NCI-H2081 treated with DMSO at 0.1 percent for 48 hours (cell line): ENCODE measurements around the gene CNIH2.
A peak's percentile ranks its signal among the peaks of the same experiment; 100 is the strongest.
"Not testable (repeated sequence)": the region's sequence is repeated elsewhere in the genome, so short reads cannot be mapped to it uniquely, and the experiment has no call there.

Source experiments
- DNase-seq: peaks from one replicate; lab custom pipeline; 2025; lab: John Stamatoyannopoulos, UW

CNIH2 gene

DNA sequence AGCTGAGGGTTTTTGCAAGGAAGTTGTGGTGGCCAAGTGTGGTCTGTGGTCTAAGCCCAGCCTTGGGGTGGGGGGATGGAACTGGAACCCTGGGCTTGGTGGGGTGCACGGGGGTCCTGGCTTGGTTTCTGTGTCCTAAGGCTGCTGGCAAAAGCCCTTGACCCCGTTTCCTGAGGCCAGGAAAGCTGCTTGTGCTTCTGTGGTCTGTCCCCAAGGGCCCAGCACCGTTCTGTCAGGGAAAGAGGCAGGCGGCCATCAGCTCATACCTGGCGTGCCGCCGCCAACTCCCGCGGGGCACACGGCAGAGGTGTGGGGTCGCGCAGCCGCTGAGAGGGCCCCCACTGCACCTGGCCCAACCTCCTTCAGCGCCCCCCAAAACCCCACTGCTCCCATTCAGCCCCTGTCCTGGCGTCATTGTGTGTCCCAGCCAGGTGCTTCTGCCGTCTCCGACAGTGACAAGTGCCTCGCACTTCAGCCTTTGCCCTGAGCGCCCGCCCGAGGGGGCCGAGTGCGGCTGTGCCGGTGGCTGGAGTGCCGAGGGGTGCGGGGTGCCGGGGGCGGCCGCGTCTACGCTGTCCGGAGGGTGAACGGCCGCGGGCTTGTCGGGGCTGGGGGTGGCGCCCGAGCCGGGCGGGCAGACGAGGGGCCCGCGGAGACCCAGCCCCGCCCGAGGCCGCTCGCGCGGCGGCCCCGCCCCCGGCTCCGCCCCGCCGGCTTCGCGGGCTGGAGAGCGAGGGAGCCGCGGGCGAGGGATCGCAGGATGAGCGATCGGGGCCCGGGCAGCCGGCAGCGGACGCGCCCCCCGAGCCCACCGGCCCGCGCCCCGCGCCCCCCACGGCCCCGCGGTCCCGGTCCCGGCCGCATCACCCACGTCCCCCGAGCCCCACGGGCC, at the start of gene CNIH2:
TSS of gene CNIH2 (plus strand) at position 705 of the 892 bp plus-strand sequence. CDS start 282 bp downstream, outside the sequence.
- no peak for DNase-seq

DNA sequence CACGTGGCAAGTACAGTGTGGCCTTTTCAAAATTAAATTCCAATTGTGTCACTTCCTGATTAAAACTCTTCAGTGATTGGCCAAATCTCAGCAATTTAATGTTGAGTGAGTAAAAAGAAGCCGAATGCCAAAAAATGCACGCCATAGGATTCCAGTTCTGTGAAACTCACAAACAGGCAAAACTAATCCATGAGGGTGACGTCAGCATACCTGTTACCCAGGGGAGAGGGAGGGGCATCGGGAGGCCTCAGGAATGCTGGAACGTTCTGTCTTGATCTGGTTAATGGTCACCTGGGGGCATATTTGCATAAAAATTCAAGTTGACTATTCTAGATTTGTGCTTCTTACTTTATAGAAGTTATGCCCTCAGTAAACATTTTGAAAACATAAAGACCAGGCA, 49.5 kb upstream of the CNIH2 start:
- no peak for DNase-seq

- no peak for DNase-seq
Observed at GRCh38 chr11:66230156-66230555, 47.8 kb upstream of the CNIH2 start.

DNA sequence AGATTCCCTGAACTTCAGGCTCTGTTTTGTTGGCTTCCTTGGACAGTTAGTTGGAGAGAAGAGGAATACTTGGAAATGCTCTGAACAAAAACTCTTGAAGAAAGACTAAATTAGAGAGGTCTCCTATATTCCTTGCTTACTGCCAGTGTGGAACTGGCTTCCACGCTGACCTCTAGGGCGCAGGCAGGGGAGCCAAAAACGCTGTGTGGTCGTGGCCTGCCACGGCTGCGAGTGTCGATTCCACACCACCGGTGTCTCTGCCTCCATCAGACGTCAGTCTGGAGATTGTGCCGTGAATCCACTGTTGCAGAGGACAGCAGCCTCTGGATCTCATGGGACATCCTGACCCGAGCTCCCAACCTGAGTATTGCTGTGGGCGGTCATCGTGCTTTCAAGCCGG, 47.0 kb upstream of the CNIH2 start:
- no peak for DNase-seq

DNA sequence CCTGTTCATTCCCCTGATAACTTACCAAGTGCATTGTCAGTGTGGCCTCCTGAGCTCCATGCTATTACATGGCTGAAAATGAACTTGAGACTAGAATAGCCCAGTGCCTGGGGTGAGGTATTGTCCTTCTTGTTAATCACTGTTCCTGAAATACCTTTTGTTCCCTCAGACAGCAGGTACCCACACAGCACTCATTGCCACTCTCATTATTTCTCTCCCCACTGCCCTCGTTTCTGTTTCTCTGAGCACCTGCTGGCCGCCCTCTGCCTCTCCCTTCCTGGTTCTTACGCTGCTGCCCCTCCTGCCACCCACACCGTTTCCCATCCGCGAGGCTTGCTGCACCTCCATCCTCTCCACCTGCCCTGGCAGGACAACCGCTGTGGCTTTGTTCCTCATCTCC, 46.4 kb upstream of the CNIH2 start:
- DNase-seq: peak; percentile 43

- DNase-seq: no peak
Observed at GRCh38 chr11:66232769-66233168, 45.2 kb upstream of the CNIH2 start.

DNA sequence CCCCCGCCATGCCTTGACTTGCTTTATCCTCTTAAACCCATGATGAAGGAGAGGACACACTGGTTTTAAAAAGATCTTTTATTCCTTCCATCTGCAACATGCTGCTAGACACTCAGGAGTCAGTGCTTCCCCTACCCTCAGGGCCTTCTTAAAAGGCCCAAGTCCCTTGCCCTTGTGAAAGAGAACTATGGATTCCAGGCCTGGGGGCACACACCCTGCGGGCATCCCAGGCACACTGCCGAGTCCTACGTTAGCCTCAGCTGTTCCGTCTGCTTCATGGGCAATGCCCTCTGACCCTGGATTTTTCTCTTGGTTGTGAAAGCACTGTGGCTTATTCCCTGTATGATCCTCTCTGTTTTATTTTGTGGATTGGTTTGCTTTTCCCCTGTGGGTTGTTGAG, 44.7 kb upstream of the CNIH2 start:
- DNase-seq: no peak

DNA sequence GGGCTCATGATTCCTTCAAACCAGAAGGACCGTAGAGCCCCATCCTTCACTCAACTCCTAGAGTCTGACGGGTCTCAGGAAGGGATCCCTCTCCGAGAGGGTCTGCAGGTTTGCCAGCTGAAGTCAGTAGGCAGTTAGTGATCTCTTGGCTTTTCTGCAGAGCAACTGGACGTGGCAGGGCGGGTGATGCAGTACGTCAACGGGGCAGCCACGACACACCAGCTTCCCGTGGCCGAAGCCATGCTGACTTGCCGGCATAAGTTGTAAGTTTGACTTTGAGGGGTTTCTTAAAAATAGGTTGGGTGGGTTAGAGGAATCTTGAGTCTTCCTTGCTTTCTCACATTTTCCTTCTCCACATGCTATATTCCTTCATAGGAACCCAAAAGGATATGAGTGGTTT, 42.8 kb upstream of the CNIH2 start:
- no peak for DNase-seq

GRCh38 chr11:66237867-66238266, 40.1 kb upstream of the CNIH2 start:
- DNase-seq: no peak

- no peak for DNase-seq
Observed at GRCh38 chr11:66238786-66239413, 39.1 kb upstream of the CNIH2 start.

DNA sequence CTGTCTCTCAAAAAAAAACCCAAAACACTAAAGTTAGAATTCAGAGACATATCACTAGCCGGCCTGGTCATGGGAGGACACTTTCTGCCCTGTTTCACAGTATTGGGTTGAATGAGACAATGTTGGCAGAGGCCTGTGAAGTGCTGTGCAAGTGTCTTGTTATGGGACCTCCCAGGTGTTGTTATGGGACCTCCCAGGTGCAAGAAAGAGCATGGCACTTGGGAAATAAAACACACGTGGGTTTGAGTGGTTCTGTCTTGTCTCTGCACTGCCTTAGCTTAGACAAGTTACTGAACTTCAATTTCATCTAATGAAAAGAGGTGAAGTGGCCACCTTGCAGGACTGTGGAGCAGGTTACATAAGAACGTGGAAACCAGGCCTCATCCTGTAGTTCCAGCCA, 38.5 kb upstream of the CNIH2 start:
- no peak for DNase-seq

- DNase-seq: no peak
Observed at GRCh38 chr11:66239998-66240780, 37.8 kb upstream of the CNIH2 start.

DNA sequence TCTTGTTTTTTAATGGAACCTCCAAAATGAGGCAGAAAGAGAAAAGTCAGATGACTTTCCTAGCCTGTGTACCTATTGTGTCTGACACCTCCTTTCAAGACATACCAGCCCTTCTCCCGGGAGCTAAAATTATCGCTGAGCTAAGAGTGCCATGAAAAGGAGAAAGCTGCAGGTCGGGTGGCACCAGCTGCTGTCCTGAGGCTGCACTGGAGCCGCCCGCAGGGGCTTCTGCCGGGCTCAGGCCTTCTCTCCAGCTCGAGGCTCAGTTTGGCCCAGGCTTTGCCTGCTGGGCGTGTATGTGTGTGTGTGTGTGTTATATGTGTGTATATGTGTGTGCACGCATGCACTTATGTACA, 37.2 kb upstream of the CNIH2 start:
- DNase-seq: no peak

- DNase-seq: no peak
Observed at GRCh38 chr11:66242095-66242765, 35.7 kb upstream of the CNIH2 start.

- no peak for DNase-seq
Observed at GRCh38 chr11:66243782-66244535, 34.0 kb upstream of the CNIH2 start.

DNA sequence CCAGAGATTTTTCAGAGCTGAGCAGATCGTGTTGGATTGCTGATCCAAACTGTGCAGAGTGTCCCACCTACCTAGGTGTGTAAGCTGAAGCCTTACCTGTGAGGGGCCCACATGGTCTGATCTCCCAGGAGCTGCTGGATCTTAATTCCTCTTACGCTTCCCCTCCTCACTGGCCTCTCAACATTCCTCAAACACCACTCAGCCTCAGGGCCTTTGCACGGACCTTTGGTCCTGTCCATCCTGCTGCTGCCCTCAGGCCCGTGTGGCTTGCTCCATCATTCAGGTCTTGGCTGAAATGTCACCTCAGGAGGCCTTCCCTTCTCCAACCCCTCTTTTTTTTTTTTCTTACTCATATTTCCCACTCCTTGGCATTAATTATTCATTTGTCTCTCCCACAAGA, 30.7 kb upstream of the CNIH2 start:
- DNase-seq: no peak

DNA sequence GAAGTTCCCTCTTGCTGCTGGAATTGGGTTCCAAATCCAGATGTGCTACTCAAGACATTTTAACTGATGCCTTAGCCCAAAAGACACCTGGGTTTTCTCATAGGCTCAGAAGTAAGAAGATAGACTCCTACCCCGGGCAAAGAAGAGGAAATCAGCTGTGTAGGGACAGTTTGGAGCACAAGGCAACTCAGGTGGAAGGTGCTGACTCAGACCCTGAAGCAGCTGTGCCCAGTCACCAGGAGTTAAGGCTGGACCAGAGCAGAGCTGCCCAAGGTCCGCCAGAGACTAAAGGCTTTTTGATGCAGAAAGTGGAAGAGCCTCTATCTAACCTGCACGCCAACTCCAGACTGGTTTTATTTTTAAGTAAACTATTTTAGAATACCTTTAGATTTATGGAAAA, 30.2 kb upstream of the CNIH2 start:
- DNase-seq: no peak

DNA sequence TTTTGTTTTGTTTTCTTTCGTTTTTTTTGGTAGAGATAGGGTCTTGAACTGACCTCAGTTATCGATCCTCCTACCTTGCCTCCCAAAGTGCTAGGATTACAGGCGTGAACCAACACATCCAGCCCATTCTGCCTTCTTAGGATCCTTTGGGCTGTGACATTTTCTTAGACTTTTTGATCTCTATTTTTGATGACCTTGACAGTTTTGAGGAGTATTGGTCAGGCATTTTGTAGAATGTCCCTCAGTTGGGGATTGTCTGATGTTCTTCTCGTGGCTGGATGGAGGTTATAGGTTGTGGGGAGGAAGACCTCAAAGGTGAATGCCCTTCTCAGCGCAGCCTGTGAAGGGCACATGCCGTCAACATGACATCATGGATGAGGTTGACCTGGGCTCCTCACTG, 29.1 kb upstream of the CNIH2 start:
- no peak for DNase-seq

- DNase-seq: no peak
Observed at GRCh38 chr11:66251809-66252208, 26.2 kb upstream of the CNIH2 start.

DNA sequence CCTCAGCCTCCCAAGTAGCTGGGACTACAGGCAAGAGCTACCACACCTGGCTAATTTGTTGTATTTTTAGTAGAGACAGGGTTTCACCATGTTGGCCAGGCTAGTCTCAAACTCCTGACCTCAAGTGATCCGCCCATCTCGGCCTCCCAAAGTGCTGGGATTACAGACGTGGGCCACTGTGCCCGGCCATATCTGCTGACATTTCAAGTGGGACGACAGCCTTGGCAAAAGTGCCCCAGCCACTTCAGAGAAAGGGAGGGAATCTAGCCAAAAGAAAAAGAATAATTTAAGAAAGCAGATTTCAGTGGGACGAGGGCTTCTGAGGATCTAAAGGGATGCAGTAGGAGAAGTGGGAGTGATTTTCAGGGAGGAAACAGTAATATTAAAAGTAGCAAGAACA, 24.9 kb upstream of the CNIH2 start:
- not testable (repeated sequence) for DNase-seq

DNA sequence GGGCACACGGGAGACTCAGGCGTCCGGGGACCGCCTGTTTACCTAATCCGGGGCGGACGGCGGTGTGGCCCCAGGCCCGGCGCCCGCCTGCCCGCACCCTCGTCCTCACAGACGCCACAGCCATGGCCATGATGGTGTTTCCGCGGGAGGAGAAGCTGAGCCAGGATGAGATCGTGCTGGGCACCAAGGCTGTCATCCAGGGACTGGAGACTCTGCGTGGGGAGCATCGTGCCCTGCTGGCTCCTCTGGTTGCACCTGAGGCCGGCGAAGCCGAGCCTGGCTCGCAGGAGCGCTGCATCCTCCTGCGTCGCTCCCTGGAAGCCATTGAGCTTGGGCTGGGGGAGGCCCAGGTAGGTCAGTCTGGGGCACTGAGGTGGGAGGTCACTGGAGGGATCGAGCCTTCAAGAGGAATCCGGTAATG, 19.5 kb upstream of the CNIH2 start:
- no peak for DNase-seq

- no peak for DNase-seq
Observed at GRCh38 chr11:66259225-66259624, 18.8 kb upstream of the CNIH2 start.
